Activated CD4-positive, alpha-beta T cell treated with anti-CD3 and anti-CD28 coated beads, Interleukin-2, amount 50 U/mL, for 16 hours (primary cell): ENCODE results near the gene KRTAP10-1.
"Not testable (repeated sequence)": the region's sequence is repeated elsewhere in the genome, so short reads cannot be mapped to it uniquely, and the experiment has no call there.

Experiments used
- DNase-seq: peaks from one replicate; pipeline ENCODE4 v3.0.0-alpha.2; 2020

The KRTAP10-1 gene

GRCh38 chr21:44569861-44570517, 30.0 kb upstream of the KRTAP10-1 start:
- DNase-seq, result no peak

- DNase-seq, result no peak
Observed at GRCh38 chr21:44568667-44569556, 28.9 kb upstream of the KRTAP10-1 start.

GRCh38 chr21:44568261-44568660, 28.3 kb upstream of the KRTAP10-1 start:
- no peak for DNase-seq

DNA sequence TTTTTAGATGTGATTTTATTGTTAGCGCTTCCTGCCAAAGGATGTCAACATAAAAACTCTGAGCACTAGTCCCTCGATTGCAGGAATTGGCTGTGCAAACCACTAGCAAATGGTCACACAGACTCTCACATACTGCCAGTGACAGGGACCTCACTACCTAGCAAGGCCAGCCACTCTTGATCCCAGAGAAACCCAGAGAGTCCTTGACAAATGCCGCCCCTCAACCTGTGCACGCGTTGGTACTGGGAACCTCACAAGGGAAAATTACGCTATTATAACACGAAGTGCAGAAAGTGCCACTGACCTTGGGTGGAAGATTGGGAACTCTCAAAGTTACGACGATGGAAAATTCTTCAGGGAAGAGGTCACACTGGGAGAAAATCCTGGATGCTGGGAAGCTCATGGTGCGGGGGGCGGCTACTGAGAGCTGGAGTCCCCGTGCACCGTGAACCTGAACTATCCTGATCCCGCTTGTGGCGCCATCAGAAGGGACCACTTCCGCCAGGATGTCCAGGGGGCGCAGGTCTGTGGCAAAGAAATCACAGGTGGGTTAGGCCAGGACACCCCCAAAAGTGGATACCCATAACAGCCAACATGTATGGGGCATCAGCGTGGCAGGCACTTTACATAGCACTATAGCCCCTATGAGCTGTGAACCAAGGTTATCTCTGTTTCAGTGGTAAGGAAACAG, 27.6 kb upstream of the KRTAP10-1 start:
- DNase-seq, result no peak

GRCh38 chr21:44566403-44566802, 26.4 kb upstream of the KRTAP10-1 start:
- no peak for DNase-seq

DNA sequence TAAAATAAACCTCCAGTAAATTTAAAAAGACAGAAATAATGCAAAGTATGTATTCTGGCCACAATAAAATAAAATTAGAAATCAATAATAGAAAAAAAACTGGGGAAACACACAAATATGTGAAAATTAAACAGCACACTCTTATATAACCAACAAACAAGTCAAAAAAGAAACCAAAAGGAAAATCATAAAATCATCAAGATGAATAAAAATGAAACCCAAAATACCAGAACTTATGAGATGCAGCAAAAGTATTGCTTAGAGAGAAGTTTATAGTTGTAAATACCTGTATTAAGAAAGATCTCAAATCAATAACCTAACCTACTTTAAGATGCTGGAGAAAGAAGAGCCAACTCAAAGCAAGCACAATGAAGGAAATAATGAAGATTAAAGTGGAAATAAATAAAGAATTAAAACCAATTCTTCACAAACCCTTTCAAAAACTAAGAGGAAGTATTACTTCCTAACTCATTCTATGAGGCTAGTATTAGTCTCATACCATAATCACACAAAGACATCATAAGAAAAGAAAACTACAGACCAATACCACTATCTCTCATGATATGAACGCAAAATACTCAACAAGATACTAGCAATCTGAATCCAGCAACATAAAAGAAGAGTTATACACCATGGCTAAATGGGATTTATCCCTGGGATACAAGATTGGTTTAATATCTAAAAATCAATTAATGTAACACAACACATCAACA, 25.0 kb upstream of the KRTAP10-1 start:
- DNase-seq, result no peak

- no peak for DNase-seq
Observed at GRCh38 chr21:44564099-44564498, 24.1 kb upstream of the KRTAP10-1 start.

GRCh38 chr21:44558695-44559094, 18.7 kb upstream of the KRTAP10-1 start, which contains the start of gene KRTAP10-3:
Gene KRTAP10-3 (minus strand): TSS chr21:44558795. CDS start chr21:44558715, 80 bp downstream.
- no peak for DNase-seq

DNA sequence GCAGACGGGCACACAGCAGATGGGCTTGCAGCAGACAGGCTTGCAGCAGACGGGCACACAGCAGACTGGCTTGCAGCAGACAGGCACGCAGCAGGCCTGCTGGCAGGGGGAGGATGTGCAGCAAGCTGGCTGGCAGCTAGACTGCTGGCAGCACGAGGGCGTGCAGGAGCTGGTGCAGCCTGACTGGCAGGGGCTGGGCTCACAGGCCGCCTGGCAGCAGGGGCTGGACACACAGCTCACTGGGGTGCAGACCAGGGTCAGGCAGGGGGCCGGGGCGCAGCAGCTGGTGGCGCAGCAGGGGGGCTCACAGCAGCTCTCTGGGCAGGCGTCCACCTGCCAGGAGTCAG, 18.3 kb upstream of the KRTAP10-1 start:
- not testable (repeated sequence) for DNase-seq

DNA sequence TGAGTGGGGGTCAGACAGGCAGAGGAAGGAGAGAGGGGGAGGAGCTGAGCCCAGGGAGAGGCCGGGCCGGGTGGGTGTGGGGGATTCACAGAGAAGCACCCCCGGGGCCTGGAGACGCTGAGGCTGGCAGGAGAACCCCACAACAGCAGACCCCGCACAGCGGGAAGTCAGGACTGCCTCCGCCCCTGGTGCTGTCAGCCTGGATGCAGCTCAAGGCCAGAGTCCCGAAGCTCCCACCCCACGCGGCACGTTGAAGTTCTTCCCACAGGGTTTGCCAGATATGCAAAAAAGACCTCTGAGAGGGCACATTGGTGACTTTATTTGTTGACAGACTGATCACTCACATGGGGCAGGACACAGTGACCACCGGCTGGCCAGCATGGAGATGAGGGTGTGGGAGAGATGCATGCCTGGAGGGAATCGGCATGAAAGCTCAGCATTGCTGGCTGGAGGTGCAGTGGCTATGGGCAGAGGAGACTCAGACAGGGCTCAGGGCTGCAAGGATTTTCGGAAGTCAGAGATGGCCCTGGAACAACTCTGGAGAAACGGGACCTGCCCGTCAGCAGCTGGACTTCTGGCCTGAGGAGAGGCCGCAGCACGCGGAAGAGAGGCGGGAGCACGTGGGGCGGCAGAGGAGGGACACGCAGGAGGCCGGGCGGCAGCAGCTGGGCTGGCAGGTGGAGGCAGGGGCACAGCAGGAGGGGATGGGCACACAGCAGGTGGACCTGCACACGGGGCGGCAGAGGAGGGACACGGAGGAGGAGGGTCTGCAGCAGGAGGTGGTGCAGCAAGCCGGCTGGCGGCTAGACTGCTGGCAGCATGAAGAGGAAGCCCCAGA, 17.7 kb upstream of the KRTAP10-1 start:
- DNase-seq, result no peak

- no peak for DNase-seq
Observed at GRCh38 chr21:44556879-44557278, 16.9 kb upstream of the KRTAP10-1 start.

- DNase-seq, result no peak
Observed at GRCh38 chr21:44555200-44555875, 15.3 kb upstream of the KRTAP10-1 start.

DNA sequence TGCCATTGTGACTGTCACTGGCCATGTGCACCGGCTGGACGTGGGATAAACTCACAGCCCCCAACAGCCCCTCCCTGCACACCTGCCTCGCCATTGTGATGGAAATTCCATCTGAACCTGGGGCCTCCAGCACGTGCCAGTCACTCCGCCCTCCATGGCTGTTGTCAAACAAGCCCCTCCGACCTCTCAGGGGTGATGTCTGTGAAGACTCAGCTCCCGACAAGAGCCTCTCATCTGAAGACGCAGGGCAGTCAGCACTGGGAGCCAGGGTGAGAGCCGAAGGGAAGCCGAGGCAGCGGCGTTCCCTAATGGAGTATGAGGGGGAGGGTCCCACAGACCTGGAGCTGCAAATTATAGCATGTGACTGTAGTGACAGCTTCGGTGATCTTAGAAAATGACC, 12.7 kb upstream of the KRTAP10-1 start:
- DNase-seq, result no peak

DNA sequence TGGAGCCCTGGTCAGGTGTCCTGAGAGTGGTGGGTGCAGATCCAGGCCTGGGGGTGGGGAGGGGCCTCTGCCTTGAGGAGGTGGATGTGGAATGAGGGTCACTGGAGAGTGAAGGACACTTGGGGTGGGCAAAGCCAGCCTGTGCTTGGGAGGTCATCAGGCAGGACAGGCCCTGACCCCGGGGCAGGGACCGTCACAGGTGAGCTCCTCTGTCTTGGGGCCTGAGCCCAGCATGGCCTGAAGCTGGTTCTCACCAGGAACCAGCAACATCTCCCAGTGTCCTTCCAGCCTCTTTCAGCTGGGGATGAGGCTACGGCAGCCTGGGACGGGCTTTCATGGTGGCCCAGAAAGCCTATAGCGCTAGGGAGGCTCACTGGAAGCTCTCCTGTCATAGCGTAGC, 12.1 kb upstream of the KRTAP10-1 start:
- no peak for DNase-seq

DNA sequence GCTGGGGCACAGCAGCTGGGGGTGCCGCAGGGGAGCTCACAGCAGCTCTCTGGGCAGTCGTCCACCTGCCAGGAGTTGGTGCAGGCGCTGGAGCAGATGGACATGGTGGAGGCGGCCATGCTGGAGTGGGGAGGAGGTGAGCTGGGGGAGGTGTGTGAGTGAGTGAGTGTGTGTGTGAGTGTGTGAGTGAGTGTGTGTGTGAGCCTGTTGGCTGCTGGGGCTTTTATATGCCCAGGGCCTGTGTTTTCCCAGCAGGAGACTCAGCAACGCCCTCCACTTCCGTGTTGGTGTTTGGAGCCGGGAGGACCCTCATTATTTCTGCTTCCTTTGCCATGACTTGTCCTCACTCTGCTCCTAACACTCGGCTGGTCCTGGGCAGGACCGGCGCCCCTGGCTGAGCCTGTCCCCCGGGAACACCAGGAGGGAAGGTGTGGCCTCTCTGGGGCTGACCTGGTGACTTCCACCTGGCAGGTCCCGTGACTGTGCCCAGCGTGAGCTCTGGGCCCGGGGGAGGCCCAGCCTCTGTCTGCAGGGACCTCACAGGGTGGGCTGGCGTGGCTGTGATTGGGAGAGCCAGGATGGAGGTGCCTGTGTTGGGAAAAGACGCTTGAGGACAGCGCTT, 11.5 kb upstream of the KRTAP10-1 start, which contains the start of gene KRTAP10-2:
KRTAP10-2 (minus strand) TSS at position 166 of the 622 bp plus-strand sequence; CDS start at position 119, 47 bp downstream.
- no peak for DNase-seq

DNA sequence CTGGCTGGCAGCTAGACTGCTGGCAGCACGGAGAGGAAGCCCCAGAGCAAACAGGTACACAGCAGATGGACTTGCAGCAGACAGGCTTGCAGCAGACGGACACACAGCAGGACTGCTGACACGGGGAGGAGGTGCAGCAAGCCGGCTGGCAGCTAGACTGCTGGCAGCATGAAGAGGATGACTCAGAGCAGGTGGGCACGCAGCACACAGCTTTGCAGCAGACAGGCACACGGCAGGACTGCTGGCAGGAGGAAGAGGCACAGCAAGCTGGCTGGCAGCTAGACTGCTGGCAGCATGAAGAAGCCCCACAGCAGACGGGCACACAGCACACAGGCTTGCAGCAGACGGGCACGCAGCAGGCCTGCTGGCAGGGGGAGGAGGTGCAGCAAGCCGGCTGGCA, 10.8 kb upstream of the KRTAP10-1 start:
- DNase-seq, result no peak

DNA sequence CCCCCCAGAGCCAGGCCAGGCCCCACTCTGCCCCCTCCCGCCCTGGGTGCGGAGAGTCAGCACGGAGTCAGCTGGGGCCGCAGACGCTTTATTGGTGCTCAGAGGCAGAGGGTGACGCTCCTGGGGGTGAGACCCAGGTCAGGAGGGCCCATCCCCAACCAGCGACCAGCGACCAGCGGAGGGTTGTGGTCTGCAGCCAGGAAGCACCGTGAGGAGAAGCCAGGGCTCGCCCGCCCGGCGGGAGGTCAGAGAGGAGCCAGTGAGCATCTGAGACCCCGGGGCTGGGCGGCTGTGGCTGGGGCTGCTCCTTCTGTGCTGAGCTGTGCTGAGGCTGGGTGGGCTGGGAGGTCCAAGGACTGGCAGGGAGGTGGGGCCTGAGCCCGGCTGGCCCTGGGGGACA, 10.3 kb upstream of the KRTAP10-1 start:
- not testable (repeated sequence) for DNase-seq

GRCh38 chr21:44549525-44550211, 9.7 kb upstream of the KRTAP10-1 start:
- no peak for DNase-seq

DNA sequence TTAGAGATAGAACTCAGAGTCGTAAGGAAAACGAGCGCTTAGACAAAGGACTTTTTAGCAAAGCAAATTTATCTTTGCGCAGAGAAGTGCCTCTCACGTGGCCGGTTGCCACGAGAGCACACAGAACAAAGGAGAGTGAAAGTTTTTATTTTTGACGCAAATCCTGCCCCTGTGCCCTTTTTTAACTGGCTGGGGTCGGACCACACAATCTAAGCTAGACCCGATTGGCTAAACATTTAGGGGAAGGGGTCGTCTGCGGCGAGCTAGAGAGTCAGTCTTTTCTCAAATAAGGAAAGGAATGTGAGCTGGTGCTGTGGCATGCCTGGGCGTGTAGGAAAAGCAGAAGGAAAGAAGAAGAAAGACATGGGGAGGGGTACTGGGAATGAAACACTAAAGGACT, 8.9 kb upstream of the KRTAP10-1 start:
- no peak for DNase-seq

- DNase-seq, result no peak
Observed at GRCh38 chr21:44548381-44548780, 8.4 kb upstream of the KRTAP10-1 start.
